HepG2 (cell line): Measurements from ENCODE around the gene PSMD1. TPM values are rescaled to one million over a fixed set of nuclear protein-coding genes. Genes with fewer than 3 reads are reported as not detected.
A peak's percentile ranks its signal among the peaks of the same experiment; 100 is the strongest.

Experiments used
- CEBPB ChIP-seq: IDR thresholded peaks from 2 replicates; pipeline ENCODE4 v1.6.1; 2011; ENCODE audit warnings: low read depth, low read length, improper control_type of control experiment, borderline replicate concordance
- CHD2 ChIP-seq: IDR thresholded peaks from 2 replicates; pipeline ENCODE4 v1.6.1; 2011; ENCODE audit warnings: low read depth, low read length, improper control_type of control experiment
- LCORL ChIP-seq, 2 experiments: fragments of 450-650 bp in 1 of 2; sonication (generic) in 1 of 2; formaldehyde crosslinking in 1 of 2; IDR thresholded peaks; 2 replicates each; pipeline versions ENCODE4 v1.5.0 to v1.6.1; 2017 to 2020; ENCODE audit warnings: antibody characterized with exemption in 1 of 2, missing genetic modification reagents in 1 of 2
- MTA3 ChIP-seq: sonication (generic); formaldehyde crosslinking; IDR thresholded peaks from 2 replicates; pipeline ENCODE4 v1.4.0; 2020; ENCODE audit warnings: missing genetic modification reagents
- SALL1 ChIP-seq: sonication (generic); formaldehyde crosslinking; IDR thresholded peaks from 2 replicates; pipeline ENCODE4 v1.8.0; 2022; ENCODE audit warnings: mild to moderate bottlenecking, missing genetic modification reagents
- SAP130 ChIP-seq: IDR thresholded peaks from 2 replicates; pipeline ENCODE4 v1.6.1; 2016; ENCODE audit warnings: low read depth
- SMARCE1 ChIP-seq: fragments of 450-650 bp; IDR thresholded peaks from 2 replicates; pipeline ENCODE4 v1.6.1; 2017; ENCODE audit warnings: borderline replicate concordance
- ZNF629 ChIP-seq: sonication (generic); formaldehyde crosslinking; conservative IDR thresholded peaks from 2 replicates; pipeline ENCODE4 v1.5.0; 2020; ENCODE audit warnings: missing genetic modification reagents
- ZNF891 ChIP-seq: sonication (generic); formaldehyde crosslinking; IDR thresholded peaks from 2 replicates; pipeline ENCODE4 v1.5.0; 2020; ENCODE audit warnings: mild to moderate bottlenecking, missing genetic modification reagents
- polyA plus RNA-seq, 8 experiments: library from polyadenylated mRNA; depleted of rRNA in 3 of 8; stranded (reverse) in 7 of 8; unstranded in 1 of 8; fragments of >200 nt; fragmentation: Illumina TruSeq in 4 of 8; extraction: Trizol in 4 of 8; gene quantifications; 2 replicates each; pipeline versions ENCODE4 v1.2.1 to v1.2.3, GENCODE V29; 2011 to 2016; ENCODE audit warnings: low read depth in 4 of 8, missing spikeins in 1 of 8, mixed read lengths in 1 of 8; ENCODE audit not compliant: insufficient read depth in 1 of 8
- total RNA-seq, 5 experiments: library from RNA; depleted of rRNA; stranded (reverse); fragments of >200 nt; fragmentation: Illumina TruSeq; extraction: Trizol; gene quantifications; 2 replicates each; pipeline ENCODE4 v1.2.3, GENCODE V29; 2016; ENCODE audit warnings: low read depth in 1 of 5
- TF ChIP-seq, protein P1 (sequence below): sonication (generic); formaldehyde crosslinking; IDR thresholded peaks from 2 replicates; pipeline ENCODE4 v1.4.0; 2020; ENCODE audit warnings: missing genetic modification reagents, low read depth, mild to moderate bottlenecking, borderline replicate concordance
- TF ChIP-seq, protein P2 (sequence below): sonication (generic); formaldehyde crosslinking; IDR thresholded peaks from 2 replicates; pipeline ENCODE4 v1.4.0; 2020; ENCODE audit warnings: missing genetic modification reagents, borderline replicate concordance
- TF ChIP-seq, protein P3 (sequence below): sonication (generic); formaldehyde crosslinking; IDR thresholded peaks from 2 replicates; pipeline ENCODE4 v1.4.0; 2020; ENCODE audit warnings: missing genetic modification reagents
- TF ChIP-seq, protein P4 (sequence below): sonication (generic); formaldehyde crosslinking; IDR thresholded peaks from 2 replicates; pipeline ENCODE4 v1.5.0; 2020; ENCODE audit warnings: mild to moderate bottlenecking, missing genetic modification reagents
- TF ChIP-seq, protein P5 (sequence below), 2 experiments: fragments of 450-650 bp in 1 of 2; sonication (generic) in 1 of 2; formaldehyde crosslinking; IDR thresholded peaks; 2 replicates each; pipeline versions ENCODE4 v1.5.0 to v1.8.0; 2020 to 2022; ENCODE audit warnings: mild to moderate bottlenecking in 1 of 2, missing genetic modification reagents in 1 of 2
- TF ChIP-seq, protein P6 (sequence below): sonication (generic); formaldehyde crosslinking; IDR thresholded peaks from 2 replicates; pipeline ENCODE4 v1.9.0; 2022; ENCODE audit warnings: missing genetic modification reagents, mild to moderate bottlenecking, borderline replicate concordance

Gene PSMD1
- total and polyA plus RNA-seq, 2 of the 13 experiments (the other 11 are each of a cell fraction or from before 2014, with no cell fraction given): 136 to 191 TPM

DNA sequence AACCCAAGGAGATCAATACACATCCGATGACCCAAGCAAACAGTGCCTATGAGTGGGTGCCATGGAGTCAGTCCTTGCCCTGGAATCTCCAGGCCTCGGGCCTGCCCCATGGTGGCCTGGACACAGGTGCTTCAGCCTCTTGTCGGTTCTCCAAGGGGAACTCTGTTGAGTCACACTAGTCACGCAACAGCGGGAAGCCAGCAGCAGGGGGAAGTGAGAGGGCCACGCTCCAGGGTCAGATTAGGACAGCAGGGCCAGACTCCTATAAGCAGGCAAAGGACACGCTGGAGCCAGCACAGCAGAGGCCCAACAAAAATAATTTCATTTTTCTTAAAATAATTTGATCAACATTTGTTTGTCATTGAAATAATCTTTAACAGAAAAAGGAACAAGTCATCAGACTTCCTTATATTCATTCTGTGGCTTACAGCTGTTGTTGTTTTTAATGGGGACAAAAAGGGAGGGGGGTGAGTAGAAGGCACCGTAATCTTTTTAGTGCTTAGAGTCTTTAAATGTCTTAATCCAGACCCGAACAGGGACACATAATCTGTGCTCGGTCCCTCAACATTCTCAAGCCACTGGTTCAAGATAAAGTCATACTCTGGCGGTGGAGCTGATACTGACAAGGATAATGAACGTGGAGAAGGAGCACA lies 125.3 kb downstream of the PSMD1 start (continued):
- TF ChIP-seq, protein P1, sequence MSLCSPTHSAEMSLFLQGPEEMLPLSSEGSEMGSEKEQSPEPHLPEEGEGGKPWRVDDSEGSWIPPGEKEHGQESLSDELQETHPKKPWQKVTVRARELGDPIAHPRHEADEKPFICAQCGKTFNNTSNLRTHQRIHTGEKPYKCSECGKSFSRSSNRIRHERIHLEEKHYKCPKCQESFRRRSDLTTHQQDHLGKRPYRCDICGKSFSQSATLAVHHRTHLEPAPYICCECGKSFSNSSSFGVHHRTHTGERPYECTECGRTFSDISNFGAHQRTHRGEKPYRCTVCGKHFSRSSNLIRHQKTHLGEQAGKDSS (CRISPR knock-in tag): peak; percentile 73; the same call in 1 of the 2 replicates
- TF ChIP-seq ZNF891: 0 out of 2 replicates have a peak, but pooled peaks have one; percentile 30
- TF ChIP-seq, protein P2, sequence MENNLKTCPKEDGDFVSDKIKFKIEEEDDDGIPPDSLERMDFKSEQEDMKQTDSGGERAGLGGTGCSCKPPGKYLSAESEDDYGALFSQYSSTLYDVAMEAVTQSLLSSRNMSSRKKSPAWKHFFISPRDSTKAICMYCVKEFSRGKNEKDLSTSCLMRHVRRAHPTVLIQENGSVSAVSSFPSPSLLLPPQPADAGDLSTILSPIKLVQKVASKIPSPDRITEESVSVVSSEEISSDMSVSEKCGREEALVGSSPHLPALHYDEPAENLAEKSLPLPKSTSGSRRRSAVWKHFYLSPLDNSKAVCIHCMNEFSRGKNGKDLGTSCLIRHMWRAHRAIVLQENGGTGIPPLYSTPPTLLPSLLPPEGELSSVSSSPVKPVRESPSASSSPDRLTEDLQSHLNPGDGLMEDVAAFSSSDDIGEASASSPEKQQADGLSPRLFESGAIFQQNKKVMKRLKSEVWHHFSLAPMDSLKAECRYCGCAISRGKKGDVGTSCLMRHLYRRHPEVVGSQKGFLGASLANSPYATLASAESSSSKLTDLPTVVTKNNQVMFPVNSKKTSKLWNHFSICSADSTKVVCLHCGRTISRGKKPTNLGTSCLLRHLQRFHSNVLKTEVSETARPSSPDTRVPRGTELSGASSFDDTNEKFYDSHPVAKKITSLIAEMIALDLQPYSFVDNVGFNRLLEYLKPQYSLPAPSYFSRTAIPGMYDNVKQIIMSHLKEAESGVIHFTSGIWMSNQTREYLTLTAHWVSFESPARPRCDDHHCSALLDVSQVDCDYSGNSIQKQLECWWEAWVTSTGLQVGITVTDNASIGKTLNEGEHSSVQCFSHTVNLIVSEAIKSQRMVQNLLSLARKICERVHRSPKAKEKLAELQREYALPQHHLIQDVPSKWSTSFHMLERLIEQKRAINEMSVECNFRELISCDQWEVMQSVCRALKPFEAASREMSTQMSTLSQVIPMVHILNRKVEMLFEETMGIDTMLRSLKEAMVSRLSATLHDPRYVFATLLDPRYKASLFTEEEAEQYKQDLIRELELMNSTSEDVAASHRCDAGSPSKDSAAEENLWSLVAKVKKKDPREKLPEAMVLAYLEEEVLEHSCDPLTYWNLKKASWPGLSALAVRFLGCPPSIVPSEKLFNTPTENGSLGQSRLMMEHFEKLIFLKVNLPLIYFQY (CRISPR knock-in tag): no peak
- TF ChIP-seq ZNF629: no peak
- peak; percentile 63 for TF ChIP-seq SALL1
- peak; percentile 29; the same call in 1 of the 2 replicates for TF ChIP-seq CHD2
- TF ChIP-seq, protein P3, sequence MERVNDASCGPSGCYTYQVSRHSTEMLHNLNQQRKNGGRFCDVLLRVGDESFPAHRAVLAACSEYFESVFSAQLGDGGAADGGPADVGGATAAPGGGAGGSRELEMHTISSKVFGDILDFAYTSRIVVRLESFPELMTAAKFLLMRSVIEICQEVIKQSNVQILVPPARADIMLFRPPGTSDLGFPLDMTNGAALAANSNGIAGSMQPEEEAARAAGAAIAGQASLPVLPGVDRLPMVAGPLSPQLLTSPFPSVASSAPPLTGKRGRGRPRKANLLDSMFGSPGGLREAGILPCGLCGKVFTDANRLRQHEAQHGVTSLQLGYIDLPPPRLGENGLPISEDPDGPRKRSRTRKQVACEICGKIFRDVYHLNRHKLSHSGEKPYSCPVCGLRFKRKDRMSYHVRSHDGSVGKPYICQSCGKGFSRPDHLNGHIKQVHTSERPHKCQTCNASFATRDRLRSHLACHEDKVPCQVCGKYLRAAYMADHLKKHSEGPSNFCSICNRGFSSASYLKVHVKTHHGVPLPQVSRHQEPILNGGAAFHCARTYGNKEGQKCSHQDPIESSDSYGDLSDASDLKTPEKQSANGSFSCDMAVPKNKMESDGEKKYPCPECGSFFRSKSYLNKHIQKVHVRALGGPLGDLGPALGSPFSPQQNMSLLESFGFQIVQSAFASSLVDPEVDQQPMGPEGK (CRISPR knock-in tag): no peak
- TF ChIP-seq, protein P4, sequence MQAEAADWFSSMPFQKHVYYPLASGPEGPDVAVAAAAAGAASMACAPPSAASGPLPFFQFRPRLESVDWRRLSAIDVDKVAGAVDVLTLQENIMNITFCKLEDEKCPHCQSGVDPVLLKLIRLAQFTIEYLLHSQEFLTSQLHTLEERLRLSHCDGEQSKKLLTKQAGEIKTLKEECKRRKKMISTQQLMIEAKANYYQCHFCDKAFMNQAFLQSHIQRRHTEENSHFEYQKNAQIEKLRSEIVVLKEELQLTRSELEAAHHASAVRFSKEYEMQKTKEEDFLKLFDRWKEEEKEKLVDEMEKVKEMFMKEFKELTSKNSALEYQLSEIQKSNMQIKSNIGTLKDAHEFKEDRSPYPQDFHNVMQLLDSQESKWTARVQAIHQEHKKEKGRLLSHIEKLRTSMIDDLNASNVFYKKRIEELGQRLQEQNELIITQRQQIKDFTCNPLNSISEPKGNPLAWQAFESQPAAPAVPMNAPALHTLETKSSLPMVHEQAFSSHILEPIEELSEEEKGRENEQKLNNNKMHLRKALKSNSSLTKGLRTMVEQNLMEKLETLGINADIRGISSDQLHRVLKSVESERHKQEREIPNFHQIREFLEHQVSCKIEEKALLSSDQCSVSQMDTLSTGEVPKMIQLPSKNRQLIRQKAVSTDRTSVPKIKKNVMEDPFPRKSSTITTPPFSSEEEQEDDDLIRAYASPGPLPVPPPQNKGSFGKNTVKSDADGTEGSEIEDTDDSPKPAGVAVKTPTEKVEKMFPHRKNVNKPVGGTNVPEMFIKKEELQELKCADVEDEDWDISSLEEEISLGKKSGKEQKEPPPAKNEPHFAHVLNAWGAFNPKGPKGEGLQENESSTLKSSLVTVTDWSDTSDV (CRISPR knock-in tag): no peak
- TF ChIP-seq, protein P5, sequence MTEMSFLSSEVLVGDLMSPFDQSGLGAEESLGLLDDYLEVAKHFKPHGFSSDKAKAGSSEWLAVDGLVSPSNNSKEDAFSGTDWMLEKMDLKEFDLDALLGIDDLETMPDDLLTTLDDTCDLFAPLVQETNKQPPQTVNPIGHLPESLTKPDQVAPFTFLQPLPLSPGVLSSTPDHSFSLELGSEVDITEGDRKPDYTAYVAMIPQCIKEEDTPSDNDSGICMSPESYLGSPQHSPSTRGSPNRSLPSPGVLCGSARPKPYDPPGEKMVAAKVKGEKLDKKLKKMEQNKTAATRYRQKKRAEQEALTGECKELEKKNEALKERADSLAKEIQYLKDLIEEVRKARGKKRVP (CRISPR knock-in tag; IDR thresholded peaks at IDR 0.05): peak in 1 of 2 experiments; percentile 49; a peak in 1 of 4 replicates
- no peak for TF ChIP-seq SMARCE1
- no peak for TF ChIP-seq MTA3
- TF ChIP-seq CEBPB: peak; percentile 75; the same call in 1 of the 2 replicates
- no peak for TF ChIP-seq LCORL (IDR thresholded peaks at IDR 0.05)
- peak; percentile 45; the same call in 1 of the 2 replicates for TF ChIP-seq LCORL (CRISPR knock-in tag; IDR thresholded peaks at IDR 0.05)
- TF ChIP-seq, protein P6, sequence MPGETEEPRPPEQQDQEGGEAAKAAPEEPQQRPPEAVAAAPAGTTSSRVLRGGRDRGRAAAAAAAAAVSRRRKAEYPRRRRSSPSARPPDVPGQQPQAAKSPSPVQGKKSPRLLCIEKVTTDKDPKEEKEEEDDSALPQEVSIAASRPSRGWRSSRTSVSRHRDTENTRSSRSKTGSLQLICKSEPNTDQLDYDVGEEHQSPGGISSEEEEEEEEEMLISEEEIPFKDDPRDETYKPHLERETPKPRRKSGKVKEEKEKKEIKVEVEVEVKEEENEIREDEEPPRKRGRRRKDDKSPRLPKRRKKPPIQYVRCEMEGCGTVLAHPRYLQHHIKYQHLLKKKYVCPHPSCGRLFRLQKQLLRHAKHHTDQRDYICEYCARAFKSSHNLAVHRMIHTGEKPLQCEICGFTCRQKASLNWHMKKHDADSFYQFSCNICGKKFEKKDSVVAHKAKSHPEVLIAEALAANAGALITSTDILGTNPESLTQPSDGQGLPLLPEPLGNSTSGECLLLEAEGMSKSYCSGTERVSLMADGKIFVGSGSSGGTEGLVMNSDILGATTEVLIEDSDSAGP (CRISPR knock-in tag): peak; percentile 47; the same call in 1 of the 2 replicates
- peak; percentile 29; the same call in 1 of the 2 replicates for TF ChIP-seq SAP130 (CRISPR knock-in tag)
